Bronchial epithelial cell (primary cell): ENCODE measurements around the gene ABCC1. TPM values are rescaled to one million over a fixed set of nuclear protein-coding genes. Genes with fewer than 3 reads are reported as not detected.

ENCODE experiments used
- DNase-seq: peaks from one replicate; pipeline ENCODE4 v3.0.0-alpha.2; 2010; ENCODE audit warnings: low read depth
- FAIRE-seq: peaks from 2 replicates; lab custom pipeline; 2011; peaks lifted over from hg19 to GRCh38; lab: Jason Lieb, UNC
- H3K27me3 ChIP-seq: 2 replicates; pipeline ENCODE4 v1.5.1; 2011; ENCODE audit warnings: low read length; ENCODE audit not compliant: control insufficient read depth, insufficient read depth
- H3K36me3 ChIP-seq: 2 replicates; pipeline ENCODE4 v1.5.1; 2011; ENCODE audit warnings: low read length; ENCODE audit not compliant: control insufficient read depth, insufficient read depth
- H3K4me3 ChIP-seq: 2 replicates; pipeline ENCODE4 v1.5.1; 2011; ENCODE audit warnings: mild to moderate bottlenecking, low read depth, low read length, control low read depth
- total RNA-seq: library from RNA; depleted of rRNA; stranded (reverse); fragments of >200 nt; gene quantifications from 2 replicates; pipeline ENCODE4 v1.2.1, GENCODE V29; 2014
- TF ChIP-seq, protein P1 (sequence below): IDR thresholded peaks from 2 replicates; pipeline ENCODE4 v1.5.1; 2011; ENCODE audit warnings: mild to moderate bottlenecking, moderate library complexity, low read length, control low read depth, inconsistent platforms; ENCODE audit not compliant: insufficient read depth, severe bottlenecking

ABCC1 gene
- total RNA-seq, 1 donor from 2014 or later, result 31.3 TPM

DNA sequence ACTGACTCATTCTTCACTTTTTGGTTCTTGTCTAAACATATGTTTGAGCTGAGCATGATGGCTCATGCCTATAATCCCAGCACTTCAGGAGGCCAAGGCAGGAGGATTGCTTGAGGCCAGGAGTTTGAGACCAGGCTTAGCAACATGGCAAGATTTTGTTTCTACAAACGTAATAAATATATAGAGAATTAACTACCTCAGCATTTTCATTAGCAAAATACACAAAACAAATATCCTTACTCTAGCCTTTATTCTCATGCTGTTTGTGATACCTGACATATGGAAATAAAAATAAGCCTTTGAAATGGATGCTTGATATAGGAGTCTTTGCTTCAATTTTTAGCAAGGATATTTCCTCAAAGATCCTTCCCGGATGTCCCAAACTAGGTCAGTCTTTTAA, 132.8 kb downstream of the ABCC1 start:
- FAIRE-seq (no peak), DNase-seq (no peak)
- no peak overlapping the region for H3K4me3 ChIP-seq
- TF ChIP-seq, protein P1, sequence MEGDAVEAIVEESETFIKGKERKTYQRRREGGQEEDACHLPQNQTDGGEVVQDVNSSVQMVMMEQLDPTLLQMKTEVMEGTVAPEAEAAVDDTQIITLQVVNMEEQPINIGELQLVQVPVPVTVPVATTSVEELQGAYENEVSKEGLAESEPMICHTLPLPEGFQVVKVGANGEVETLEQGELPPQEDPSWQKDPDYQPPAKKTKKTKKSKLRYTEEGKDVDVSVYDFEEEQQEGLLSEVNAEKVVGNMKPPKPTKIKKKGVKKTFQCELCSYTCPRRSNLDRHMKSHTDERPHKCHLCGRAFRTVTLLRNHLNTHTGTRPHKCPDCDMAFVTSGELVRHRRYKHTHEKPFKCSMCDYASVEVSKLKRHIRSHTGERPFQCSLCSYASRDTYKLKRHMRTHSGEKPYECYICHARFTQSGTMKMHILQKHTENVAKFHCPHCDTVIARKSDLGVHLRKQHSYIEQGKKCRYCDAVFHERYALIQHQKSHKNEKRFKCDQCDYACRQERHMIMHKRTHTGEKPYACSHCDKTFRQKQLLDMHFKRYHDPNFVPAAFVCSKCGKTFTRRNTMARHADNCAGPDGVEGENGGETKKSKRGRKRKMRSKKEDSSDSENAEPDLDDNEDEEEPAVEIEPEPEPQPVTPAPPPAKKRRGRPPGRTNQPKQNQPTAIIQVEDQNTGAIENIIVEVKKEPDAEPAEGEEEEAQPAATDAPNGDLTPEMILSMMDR, result no peak
- peaks cover 50% of the 10 kb centered on the region for H3K36me3 ChIP-seq
- no peaks in the 10 kb centered on the region for H3K27me3 ChIP-seq

DNA sequence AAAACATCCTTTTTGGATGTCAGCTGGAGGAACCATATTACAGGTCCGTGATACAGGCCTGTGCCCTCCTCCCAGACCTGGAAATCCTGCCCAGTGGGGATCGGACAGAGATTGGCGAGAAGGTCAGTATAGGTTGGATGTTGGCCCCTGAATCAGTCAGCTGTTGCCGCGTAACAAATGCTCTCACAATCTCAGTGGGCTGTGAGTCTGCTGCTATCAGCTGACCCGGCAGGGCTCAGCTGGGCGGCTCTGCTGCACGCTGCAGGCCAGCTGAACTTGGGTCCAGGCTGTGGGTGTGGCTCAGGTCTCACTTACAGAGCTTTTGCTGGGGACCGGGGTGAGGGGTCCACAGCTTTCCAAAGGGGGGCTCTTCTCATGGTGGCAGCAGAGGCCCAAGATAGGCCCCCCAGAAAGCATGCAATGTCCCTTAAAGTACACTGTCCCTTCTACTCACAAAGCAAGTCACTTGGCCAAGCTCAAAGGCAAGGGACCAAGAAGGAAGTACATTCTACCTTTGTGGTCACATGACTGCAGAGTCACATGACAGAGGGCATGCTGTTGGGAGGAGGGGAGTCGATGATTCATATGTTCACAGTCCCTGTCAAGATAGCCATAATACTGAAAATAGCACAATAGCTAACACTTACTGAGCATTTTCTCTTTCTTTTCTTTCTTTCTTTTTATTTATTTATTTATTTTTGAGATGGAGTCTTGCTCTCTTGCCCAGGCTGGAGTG, 134.2 kb downstream of the ABCC1 start:
- no peak for FAIRE-seq

DNA sequence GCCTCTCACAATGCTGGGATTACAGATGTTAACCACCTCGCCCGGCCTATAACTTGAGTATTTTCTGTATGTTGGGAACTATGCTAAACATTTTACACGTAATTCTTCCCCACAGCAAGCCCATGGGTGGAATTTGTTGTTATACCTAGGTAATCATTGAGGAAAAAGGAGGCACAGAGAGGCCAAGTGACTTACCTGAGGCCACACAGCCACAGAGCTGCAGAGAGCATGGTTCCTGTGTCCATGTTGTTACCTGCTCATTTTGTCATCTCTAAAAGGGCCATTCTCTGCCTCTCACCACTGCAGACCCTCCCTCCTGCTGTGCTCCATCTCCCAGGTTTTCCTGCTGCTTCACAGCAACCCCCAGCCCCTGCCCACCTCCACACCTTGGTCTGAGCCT, 135.5 kb downstream of the ABCC1 start:
- Histone ChIP-seq H3K4me3 (no peak overlapping the region), H3K27me3 (no peaks in the 10 kb centered on the region), H3K36me3 (peaks cover 42% of the 10 kb centered on the region)
- TF ChIP-seq, protein P1, result no peak
- DNase-seq (no peak), FAIRE-seq (no peak)

More for the DNA sequence above, 134.2 kb downstream of the ABCC1 start:
- Histone ChIP-seq H3K4me3 (no peak overlapping the region), H3K27me3 (no peaks in the 10 kb centered on the region), H3K36me3 (peaks cover 48% of the 10 kb centered on the region)
- TF ChIP-seq, protein P1, result no peak
- DNase-seq, result peak; percentile 21

DNA sequence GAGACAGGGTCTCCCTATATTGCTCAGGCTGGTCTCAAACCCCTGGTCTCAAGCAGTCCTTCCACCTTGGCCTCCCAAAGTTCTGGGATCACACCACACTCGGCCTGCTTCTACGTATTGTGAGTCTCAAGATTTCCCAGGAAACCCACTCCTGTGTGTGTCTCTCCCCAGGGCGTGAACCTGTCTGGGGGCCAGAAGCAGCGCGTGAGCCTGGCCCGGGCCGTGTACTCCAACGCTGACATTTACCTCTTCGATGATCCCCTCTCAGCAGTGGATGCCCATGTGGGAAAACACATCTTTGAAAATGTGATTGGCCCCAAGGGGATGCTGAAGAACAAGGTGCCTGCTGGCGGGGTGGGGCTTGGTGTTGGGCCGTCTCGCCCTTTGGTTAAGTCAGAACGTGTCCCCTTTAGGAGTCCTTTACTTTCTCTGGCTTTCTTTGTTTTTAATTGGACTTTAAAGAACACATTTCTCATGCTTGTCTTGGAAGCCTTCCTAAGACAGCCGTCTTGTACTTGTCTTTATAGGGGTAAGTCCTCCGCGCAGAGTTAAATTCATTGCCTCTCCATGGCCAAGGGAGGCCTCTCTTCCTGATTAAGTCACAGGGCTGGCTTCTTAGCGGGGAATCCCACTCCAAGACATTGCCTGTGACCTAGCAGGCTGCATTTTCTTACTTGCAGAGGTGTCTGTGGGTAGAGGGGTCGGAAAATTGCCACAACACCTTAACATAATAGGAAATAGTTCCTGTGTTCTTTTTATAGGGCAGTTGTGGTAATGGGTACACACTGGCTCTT, 137.4 kb downstream of the ABCC1 start:
- H3K27me3 ChIP-seq, result no peaks in the 10 kb centered on the region
- peaks cover 41% of the 10 kb centered on the region for H3K36me3 ChIP-seq
- FAIRE-seq (no peak), DNase-seq (no peak)
- H3K4me3 ChIP-seq, result no peak overlapping the region
- TF ChIP-seq, protein P1, result no peak

DNA sequence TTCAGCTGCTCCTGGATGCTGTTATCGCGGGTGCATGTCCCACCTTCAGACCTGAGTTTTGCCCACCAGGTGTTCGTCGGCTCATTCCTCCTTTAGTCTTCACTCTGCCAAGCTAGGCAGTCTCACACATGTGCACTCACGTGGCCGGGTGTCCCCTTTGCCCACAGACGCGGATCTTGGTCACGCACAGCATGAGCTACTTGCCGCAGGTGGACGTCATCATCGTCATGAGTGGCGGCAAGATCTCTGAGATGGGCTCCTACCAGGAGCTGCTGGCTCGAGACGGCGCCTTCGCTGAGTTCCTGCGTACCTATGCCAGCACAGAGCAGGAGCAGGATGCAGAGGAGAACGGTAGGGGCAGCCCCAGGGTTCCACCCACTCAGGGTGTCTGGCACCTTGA, 140.8 kb downstream of the ABCC1 start:
- TF ChIP-seq, protein P1, result no peak
- H3K36me3 ChIP-seq, result peaks cover 26% of the 10 kb centered on the region

More for the DNA sequence above, 140.8 kb downstream of the ABCC1 start:
- DNase-seq, result no peak
- H3K4me3 ChIP-seq, result no peak overlapping the region
- FAIRE-seq, result no peak
- no peaks in the 10 kb centered on the region for H3K27me3 ChIP-seq
